ENCODE measurements around the gene CPLX1. TPM values are rescaled to one million over a fixed set of nuclear protein-coding genes. Genes with fewer than 3 reads are reported as not detected.
"Not testable (repeated sequence)": the region's sequence is repeated elsewhere in the genome, so short reads cannot be mapped to it uniquely, and the experiment has no call there.

The CPLX1 gene
- total and polyA plus RNA-seq, 7 experiments from 2014 or later, result 0.17 to 1.9 (median 0.58) TPM; not detected in 1

GRCh38 chr4:784401-785331, 41.3 kb downstream of the CPLX1 start:
- H3K4me3 Mint-ChIP-seq, result peak overlapping the region in 9 of 10 donors; percentile 12 to 78 (median 58)
- Histone ChIP-seq H3K27ac (ENCODE audit: low read depth, low read length) (no peak overlapping the region), H3K9me3 (ENCODE audit: control insufficient read depth in 2 of 3, low read length in 3 of 3) (no peaks in the 10 kb centered on the region), H3K4me1 (ENCODE audit: control insufficient read depth in 2 of 2, insufficient read depth in 2 of 2, low read length in 2 of 2) (peaks cover 18 to 24% of the 10 kb centered on the region in 2 donors), H3K4me3 (ENCODE audit: low read length) (no peak overlapping the region), H3K36me3 (ENCODE audit: control insufficient read depth in 2 of 3, insufficient read depth in 3 of 3, low read length in 3 of 3) (peaks cover 0 to 6% (median 0%) of the 10 kb centered on the region in 3 experiments), H3K27me3 (ENCODE audit: control insufficient read depth in 2 of 2, insufficient read depth in 2 of 2, low read length in 2 of 2) (peaks cover 0 to 6% of the 10 kb centered on the region in 2 donors)
- H3K27me3 Mint-ChIP-seq, result peaks cover 18 to 30% (median 22%) of the 10 kb centered on the region in 5 donors
- peaks cover 0 to 5% (median 0%) of the 10 kb centered on the region in 11 donors for H3K9me3 Mint-ChIP-seq
- ATAC-seq (no peak), DNase-seq (no peak)
- intact Hi-C loops (cut with micrococcal nuclease), result loop anchor here (5.0 kb wide), 7 partner anchors 93 to 1478 kb away; partner anchors contain the start of genes HAUS3 (in 1 of the 2), MXD4 (in 1 of the 2), POLN (in 1 of the 2) and UVSSA (in 1 of the 2)
- peaks cover 0 to 11% (median 0%) of the 10 kb centered on the region in 5 donors for H3K36me3 Mint-ChIP-seq
- ChIA-PET POLR2A (no interaction called here), CTCF (no interaction called here)
- H3K4me1 Mint-ChIP-seq, result peaks cover 23 to 42% (median 31%) of the 10 kb centered on the region in 7 donors
- H3K27ac Mint-ChIP-seq, result peak overlapping the region in 1 of 9 donors; percentile 59

GRCh38 chr4:781493-782216, 44.3 kb downstream of the CPLX1 start:
- peak; percentile 96 to 99 (median 98) for DNase-seq
- Histone ChIP-seq H3K9me3 (ENCODE audit: control insufficient read depth in 2 of 3, low read length in 3 of 3) (no peaks in the 10 kb centered on the region), H3K27ac (ENCODE audit: low read depth, low read length) (peak overlapping the region; percentile 90), H3K27me3 (ENCODE audit: control insufficient read depth in 2 of 2, insufficient read depth in 2 of 2, low read length in 2 of 2) (peaks cover 0 to 6% of the 10 kb centered on the region in 2 donors), H3K36me3 (ENCODE audit: control insufficient read depth in 2 of 3, insufficient read depth in 3 of 3, low read length in 3 of 3) (peaks cover 0 to 21% (median 0%) of the 10 kb centered on the region in 3 experiments), H3K4me1 (ENCODE audit: control insufficient read depth in 2 of 2, insufficient read depth in 2 of 2, low read length in 2 of 2) (peaks cover 29% of the 10 kb centered on the region in 2 donors), H3K4me3 (ENCODE audit: low read length) (peak overlapping the region; percentile 83)
- Mint-ChIP-seq H3K27me3 (peaks cover 10 to 22% (median 16%) of the 10 kb centered on the region in 5 donors), H3K36me3 (peaks cover 4 to 24% (median 9%) of the 10 kb centered on the region in 5 donors), H3K4me1 (peaks cover 42 to 62% (median 47%) of the 10 kb centered on the region in 7 donors), H3K27ac (peak overlapping the region; percentile 81 to 98 (median 95)), H3K9me3 (peaks cover 0 to 5% (median 0%) of the 10 kb centered on the region in 11 donors), H3K4me3 (peak overlapping the region; percentile 84 to 97 (median 90))
- ChIA-PET CTCF (no interaction called here), POLR2A (interaction anchor here (0.6 to 1.8 kb wide), 13 partner anchors 8 to 274 kb away, joined by 3 to 8 read pairs (median 3); partner anchors contain the start of genes GAK, IDUA and TMEM175)
- intact Hi-C loops (cut with micrococcal nuclease), result loop anchor here (1.0 to 5.0 kb wide), 24 partner anchors 11 to 1481 kb away; partner anchors contain the start of genes ATP5ME (in 2 of the 2), CTBP1 (in 2 of the 2), DGKQ (in 2 of the 2) and GAK (in 2 of the 2)
- ATAC-seq, result peak; percentile 96

GRCh38 chr4:780716-781492, 45.0 kb downstream of the CPLX1 start:
- Histone ChIP-seq H3K4me3 (ENCODE audit: low read length) (peak overlapping the region; percentile 83), H3K36me3 (ENCODE audit: control insufficient read depth in 2 of 3, insufficient read depth in 3 of 3, low read length in 3 of 3) (peaks cover 0 to 21% (median 4%) of the 10 kb centered on the region in 3 experiments), H3K9me3 (ENCODE audit: control insufficient read depth in 2 of 3, low read length in 3 of 3) (no peaks in the 10 kb centered on the region), H3K27ac (ENCODE audit: low read depth, low read length) (peak overlapping the region; percentile 90), H3K27me3 (ENCODE audit: control insufficient read depth in 2 of 2, insufficient read depth in 2 of 2, low read length in 2 of 2) (peaks cover 0 to 6% of the 10 kb centered on the region in 2 donors), H3K4me1 (ENCODE audit: control insufficient read depth in 2 of 2, insufficient read depth in 2 of 2, low read length in 2 of 2) (peaks cover 31 to 32% of the 10 kb centered on the region in 2 donors)
- H3K27me3 Mint-ChIP-seq, result peaks cover 10 to 21% (median 16%) of the 10 kb centered on the region in 5 donors
- H3K36me3 Mint-ChIP-seq, result peaks cover 6 to 28% (median 12%) of the 10 kb centered on the region in 5 donors
- DNase-seq, result peak in 1 of 9 donors; percentile 9
- intact Hi-C loops (cut with micrococcal nuclease), result loop anchor here (1.0 to 5.0 kb wide), 14 partner anchors 44 to 1481 kb away; partner anchors contain the start of genes CTBP1 (in 2 of the 2), UVSSA (in 2 of the 2), ATP5ME (in 1 of the 2) and DGKQ (in 1 of the 2)
- ATAC-seq, result no peak
- CTCF ChIA-PET, result no interaction called here
- peak overlapping the region; percentile 11 to 98 (median 92) for H3K27ac Mint-ChIP-seq
- peak overlapping the region; percentile 84 to 97 (median 90) for H3K4me3 Mint-ChIP-seq
- POLR2A ChIA-PET, result interaction anchor here (1.0 to 1.8 kb wide), 10 partner anchors 8 to 275 kb away, joined by 3 to 8 read pairs (median 4); partner anchors contain the start of genes GAK, IDUA and TMEM175
- peaks cover 48 to 69% (median 50%) of the 10 kb centered on the region in 7 donors for H3K4me1 Mint-ChIP-seq
- H3K9me3 Mint-ChIP-seq, result peaks cover 0 to 5% (median 0%) of the 10 kb centered on the region in 11 donors

GRCh38 chr4:780255-780654, 45.7 kb downstream of the CPLX1 start:
- intact Hi-C loops (cut with micrococcal nuclease), result loop anchor here (2.0 to 5.0 kb wide), 9 partner anchors 97 to 1482 kb away; partner anchors contain the start of genes UVSSA (in 2 of the 2), CTBP1 (in 1 of the 2), HAUS3 (in 1 of the 2) and MXD4 (in 1 of the 2)
- H3K36me3 Mint-ChIP-seq, result peaks cover 7 to 31% (median 15%) of the 10 kb centered on the region in 5 donors
- H3K27me3 Mint-ChIP-seq, result peaks cover 7 to 16% (median 13%) of the 10 kb centered on the region in 5 donors
- peaks cover 34 to 38% of the 10 kb centered on the region in 2 donors for H3K4me1 ChIP-seq (ENCODE audit: control insufficient read depth in 2 of 2, insufficient read depth in 2 of 2, low read length in 2 of 2)
- peak overlapping the region; percentile 83 to 97 (median 88) for H3K4me3 Mint-ChIP-seq
- ATAC-seq; CTCF ChIA-PET; DNase-seq; H3K27me3 ChIP-seq (ENCODE audit: control insufficient read depth in 2 of 2, insufficient read depth in 2 of 2, low read length in 2 of 2); H3K9me3 Mint-ChIP-seq; H3K9me3 ChIP-seq (ENCODE audit: control insufficient read depth in 2 of 3, low read length in 3 of 3): not testable (repeated sequence)
- peak overlapping the region; percentile 11 to 92 (median 75) for H3K27ac Mint-ChIP-seq
- POLR2A ChIA-PET, result interaction anchor here (1.8 kb wide), 1 partner anchor 153 kb away, joined by 6 read pairs; no protein-coding TSS in a partner anchor
- peaks cover 49 to 69% (median 51%) of the 10 kb centered on the region in 7 donors for H3K4me1 Mint-ChIP-seq
- H3K27ac ChIP-seq (ENCODE audit: low read depth, low read length), result peak overlapping the region; percentile 90
- H3K4me3 ChIP-seq (ENCODE audit: low read length), result peak overlapping the region; percentile 83
- H3K36me3 ChIP-seq (ENCODE audit: control insufficient read depth in 2 of 3, insufficient read depth in 3 of 3, low read length in 3 of 3), result peaks cover 0 to 24% (median 5%) of the 10 kb centered on the region in 3 experiments

GRCh38 chr4:779555-779954, 46.4 kb downstream of the CPLX1 start:
- H3K27ac Mint-ChIP-seq, result peak overlapping the region in 7 of 9 donors; percentile 11 to 92 (median 69)
- peaks cover 7 to 34% (median 19%) of the 10 kb centered on the region in 5 donors for H3K36me3 Mint-ChIP-seq
- H3K9me3 Mint-ChIP-seq, result peaks cover 0 to 5% (median 0%) of the 10 kb centered on the region in 11 donors
- no peak overlapping the region for H3K4me3 ChIP-seq (ENCODE audit: low read length)
- H3K27ac ChIP-seq (ENCODE audit: low read depth, low read length), result no peak overlapping the region
- peaks cover 0 to 2% of the 10 kb centered on the region in 2 donors for H3K27me3 ChIP-seq (ENCODE audit: control insufficient read depth in 2 of 2, insufficient read depth in 2 of 2, low read length in 2 of 2)
- peaks cover under 1 to 9% (median 6%) of the 10 kb centered on the region in 5 donors for H3K27me3 Mint-ChIP-seq
- peaks cover 49 to 69% (median 54%) of the 10 kb centered on the region in 7 donors for H3K4me1 Mint-ChIP-seq
- no peaks in the 10 kb centered on the region for H3K9me3 ChIP-seq (ENCODE audit: control insufficient read depth in 2 of 3, low read length in 3 of 3)
- peaks cover 36 to 38% of the 10 kb centered on the region in 2 donors for H3K4me1 ChIP-seq (ENCODE audit: control insufficient read depth in 2 of 2, insufficient read depth in 2 of 2, low read length in 2 of 2)
- no peak for DNase-seq
- peak overlapping the region; percentile 83 to 97 (median 88) for H3K4me3 Mint-ChIP-seq
- H3K36me3 ChIP-seq (ENCODE audit: control insufficient read depth in 2 of 3, insufficient read depth in 3 of 3, low read length in 3 of 3), result peaks cover 2 to 26% (median 5%) of the 10 kb centered on the region in 3 experiments
- CTCF ChIA-PET, result no interaction called here
- POLR2A ChIA-PET, result interaction anchor here (1.0 to 1.1 kb wide), 2 partner anchors 10 to 11 kb away, joined by 3 to 4 read pairs; no protein-coding TSS in a partner anchor
- ATAC-seq, result no peak
- intact Hi-C loops (cut with micrococcal nuclease), result no loop called here
